ENCODE measurements around the gene ZNF616. TPM values are rescaled to one million over a fixed set of nuclear protein-coding genes. Genes with fewer than 3 reads are reported as not detected.

ZNF616 gene
- total RNA-seq, 1 experiment from 2014 or later: 34.6 TPM

DNA sequence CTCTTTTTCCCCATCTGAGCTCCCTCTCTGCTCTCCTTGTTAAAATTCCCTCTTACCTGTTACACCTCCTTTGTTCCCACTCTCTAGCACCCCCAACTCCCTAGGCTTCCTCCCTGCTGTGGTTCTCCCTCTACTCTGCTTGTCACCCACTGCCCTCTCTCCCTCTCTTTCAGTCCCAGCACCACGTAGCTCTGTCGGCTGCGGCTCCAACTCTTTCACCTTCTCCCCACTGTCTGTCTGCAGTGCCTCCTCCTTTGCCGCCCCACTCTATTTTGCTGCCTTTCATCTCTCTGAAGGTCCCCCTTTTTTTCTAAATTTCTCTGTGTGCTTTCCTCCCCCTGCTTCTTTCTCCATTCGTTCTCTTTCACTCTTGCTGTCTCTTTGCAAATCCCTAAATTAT is 30.6 kb upstream of the ZNF616 start:
- TF ChIP-seq FOXJ3 (CRISPR knock-in tag; IDR thresholded peaks at IDR 0.05; ENCODE audit: borderline replicate concordance): no peak
- no peak for TF ChIP-seq ZNF219 (CRISPR knock-in tag; IDR thresholded peaks at IDR 0.05; ENCODE audit: borderline replicate concordance)
- no peak for TF ChIP-seq ZNF532 (CRISPR knock-in tag; IDR thresholded peaks at IDR 0.05; ENCODE audit: borderline replicate concordance)
- Mint-ChIP-seq H3K9me3 (peaks cover 7% of the 10 kb centered on the region; the same call in 1 of the 2 replicates), H3K36me3 (peaks cover 22% of the 10 kb centered on the region), H3K27me3 (ENCODE audit: low read depth) (peaks cover 12% of the 10 kb centered on the region), H3K4me1 (peaks cover 19% of the 10 kb centered on the region), H3K27ac (no peak overlapping the region), H3K4me3 (peak overlapping the region; percentile 89)
- peak; percentile 30 for ATAC-seq
- ChIA-PET POLR2A (interaction anchor here (0.6 to 0.9 kb wide), 3 partner anchors 19 to 539 kb away, joined by 3 to 5 read pairs (median 3); partner anchors contain the start of gene ZNF616), CTCF (no interaction called here)
- no peak for DNase-seq (ENCODE audit: low spot score)

GRCh38 chr19:52155596-52156359 is 16.0 kb upstream of the ZNF616 start:
- ATAC-seq (no peak), DNase-seq (ENCODE audit: low spot score) (no peak)
- Mint-ChIP-seq H3K9me3 (peaks cover 83% of the 10 kb centered on the region), H3K27ac (no peak overlapping the region), H3K27me3 (ENCODE audit: low read depth) (peaks cover 19% of the 10 kb centered on the region), H3K4me3 (no peak overlapping the region), H3K4me1 (no peaks in the 10 kb centered on the region), H3K36me3 (peaks cover 96% of the 10 kb centered on the region)
- ChIA-PET POLR2A (no interaction called here), CTCF (no interaction called here)
- no peak for TF ChIP-seq ARID4B (CRISPR knock-in tag; IDR thresholded peaks at IDR 0.05; ENCODE audit: borderline replicate concordance)
- no peak for TF ChIP-seq CREB1 (CRISPR knock-in tag; IDR thresholded peaks at IDR 0.05)
- TF ChIP-seq, protein P1, sequence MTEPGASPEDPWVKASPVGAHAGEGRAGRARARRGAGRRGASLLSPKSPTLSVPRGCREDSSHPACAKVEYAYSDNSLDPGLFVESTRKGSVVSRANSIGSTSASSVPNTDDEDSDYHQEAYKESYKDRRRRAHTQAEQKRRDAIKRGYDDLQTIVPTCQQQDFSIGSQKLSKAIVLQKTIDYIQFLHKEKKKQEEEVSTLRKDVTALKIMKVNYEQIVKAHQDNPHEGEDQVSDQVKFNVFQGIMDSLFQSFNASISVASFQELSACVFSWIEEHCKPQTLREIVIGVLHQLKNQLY (CRISPR knock-in tag; IDR thresholded peaks at IDR 0.05): no peak
- TF ChIP-seq JAZF1 (CRISPR knock-in tag; IDR thresholded peaks at IDR 0.05): no peak
- TF ChIP-seq ATF1 (CRISPR knock-in tag; IDR thresholded peaks at IDR 0.05): no peak
- TF ChIP-seq ZNF396 (CRISPR knock-in tag; IDR thresholded peaks at IDR 0.05; ENCODE audit: borderline replicate concordance): no peak
- no peak for TF ChIP-seq USF1 (CRISPR knock-in tag; IDR thresholded peaks at IDR 0.05)
- no peak for TF ChIP-seq ZNF532 (CRISPR knock-in tag; IDR thresholded peaks at IDR 0.05; ENCODE audit: borderline replicate concordance)
- TF ChIP-seq SOX15 (CRISPR knock-in tag; IDR thresholded peaks at IDR 0.05): no peak
- TF ChIP-seq TP53 (CRISPR knock-in tag; IDR thresholded peaks at IDR 0.05): no peak
- no peak for TF ChIP-seq ELF4 (CRISPR knock-in tag; IDR thresholded peaks at IDR 0.05; ENCODE audit: low read depth)

Data from WTC11 (cell line).